NCI-H187 (cell line): ENCODE results near the gene SERPINA5.
"Not testable (repeated sequence)": the region's sequence is repeated elsewhere in the genome, so short reads cannot be mapped to it uniquely, and the experiment has no call there.

Experiments
- DNase-seq, 2 experiments: peaks; one replicate each; lab custom pipeline; 2025; lab: John Stamatoyannopoulos, UW

Gene SERPINA5

DNA sequence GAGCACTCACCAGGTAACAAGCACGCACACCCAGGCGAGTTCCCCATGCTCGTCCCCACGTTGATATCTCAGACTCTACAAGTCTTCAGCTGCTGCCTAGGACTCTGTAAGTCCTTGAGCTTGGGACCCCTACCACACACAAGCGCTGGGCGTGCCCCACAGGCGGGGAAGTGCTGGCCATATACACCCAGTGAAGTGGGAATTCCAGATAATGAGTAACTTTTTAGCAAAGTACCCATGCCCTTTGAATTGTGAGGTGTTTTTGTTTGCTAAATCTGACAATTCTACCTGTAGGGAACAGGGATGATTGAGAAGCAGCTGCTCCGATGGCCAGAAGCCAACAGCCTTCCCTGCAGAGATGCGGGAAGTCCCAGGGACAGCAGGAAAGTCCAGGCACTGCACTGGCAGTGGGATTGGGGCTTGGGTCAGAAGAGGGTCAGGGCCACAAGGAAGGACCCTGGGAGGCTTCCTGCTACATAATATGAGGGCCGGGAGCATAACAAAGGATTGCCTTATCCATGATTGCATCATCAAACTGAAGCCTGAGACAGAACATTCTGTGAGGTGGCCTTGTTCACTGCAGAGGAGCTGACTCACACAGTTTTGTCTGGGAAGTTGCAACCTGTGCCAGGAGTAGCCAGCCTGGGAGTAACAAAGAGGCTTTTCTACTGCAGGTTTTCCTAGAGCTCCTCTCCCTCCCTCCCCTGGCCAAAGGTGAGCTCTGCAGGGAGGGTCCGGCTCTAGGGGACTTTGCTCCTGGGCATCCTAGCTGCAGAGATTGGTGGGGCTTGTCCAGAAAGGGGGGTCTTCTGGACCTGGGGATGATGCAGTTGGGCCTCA lies 17.8 kb downstream of the SERPINA5 start:
- DNase-seq, result no peak

DNA sequence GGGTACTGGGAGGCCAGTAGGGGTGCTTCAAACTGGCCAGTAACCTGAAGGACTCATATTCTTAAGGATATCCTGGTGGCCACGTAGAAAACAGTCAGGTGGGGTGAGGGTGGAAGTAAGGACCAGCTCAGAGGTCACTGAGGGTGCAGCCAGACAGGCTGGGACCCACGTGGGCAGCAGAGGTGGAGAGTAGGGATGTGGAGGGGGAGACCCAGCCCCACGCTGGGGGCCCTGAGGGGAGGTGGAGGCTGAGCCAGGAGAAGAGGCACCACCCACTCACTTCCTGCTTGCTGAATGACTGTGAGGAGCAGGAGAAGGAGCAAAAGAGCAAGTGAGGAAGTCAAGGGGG lies 18.4 kb downstream of the SERPINA5 start:
- no peak for DNase-seq

DNA sequence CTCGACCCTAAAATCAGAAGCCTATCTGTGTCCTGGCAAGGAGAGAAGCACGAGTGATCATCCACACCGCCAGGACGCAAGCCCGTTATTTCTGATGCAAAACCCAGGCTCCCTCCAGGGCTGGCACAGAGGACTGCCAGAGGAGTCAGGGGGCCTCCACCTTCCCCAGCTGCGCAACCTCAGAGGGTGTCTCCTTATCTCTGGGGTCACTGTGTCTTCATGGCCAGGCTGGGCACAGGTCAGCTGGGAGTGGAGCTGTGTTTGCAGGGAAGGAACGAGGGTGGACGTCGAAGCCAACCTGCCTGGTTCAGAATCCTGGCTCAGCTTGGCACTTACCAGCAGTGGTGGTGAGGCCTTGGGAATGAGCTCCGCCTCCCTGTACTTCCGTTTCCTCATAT lies 18.9 kb downstream of the SERPINA5 start:
- no peak for DNase-seq

DNA sequence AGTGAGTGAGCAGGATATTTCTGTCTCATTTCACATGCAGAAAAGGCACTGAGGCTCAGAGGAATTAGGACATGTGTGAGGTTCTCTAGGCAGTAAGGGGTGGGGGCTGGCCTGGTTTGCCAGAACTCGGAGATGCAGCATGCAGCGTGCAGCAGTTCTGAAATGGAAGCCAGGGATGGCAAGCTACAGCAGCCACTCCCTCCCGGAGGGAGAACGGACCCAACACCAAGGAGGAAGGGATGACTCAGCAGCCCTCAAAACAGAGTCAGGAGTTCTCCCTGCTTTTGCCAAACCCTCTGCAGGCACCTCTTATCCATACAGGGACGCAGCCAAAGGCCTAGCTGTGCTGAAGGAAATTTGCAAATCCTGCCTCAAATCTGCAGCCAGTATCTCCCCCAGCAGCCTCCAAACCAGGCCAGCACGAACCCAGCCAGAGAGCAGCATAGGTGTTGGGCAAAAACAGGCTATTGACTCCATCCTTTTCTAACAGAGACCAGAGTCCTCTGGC lies 20.7 kb downstream of the SERPINA5 start:
- DNase-seq, result no peak

DNA sequence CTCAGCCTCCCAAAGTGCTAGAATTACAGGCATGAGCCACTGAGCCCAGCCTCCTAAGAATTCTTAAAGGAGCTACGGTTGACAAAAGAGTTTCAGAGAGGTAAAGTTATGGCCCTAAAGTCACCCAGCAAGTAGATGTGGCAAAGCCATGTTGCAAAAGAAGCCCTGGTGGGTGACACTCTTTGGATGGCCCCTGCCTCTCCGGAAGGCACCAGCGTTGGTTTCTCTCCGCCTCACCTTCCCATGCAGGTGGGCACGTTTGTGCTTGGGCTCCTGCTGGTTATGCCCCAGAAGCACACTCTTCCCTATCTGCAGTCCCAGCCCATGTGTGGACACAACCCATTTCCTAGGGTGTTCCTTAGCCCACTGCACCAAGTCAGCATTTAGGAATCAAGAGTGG lies 21.5 kb downstream of the SERPINA5 start:
- no peak for DNase-seq

DNA sequence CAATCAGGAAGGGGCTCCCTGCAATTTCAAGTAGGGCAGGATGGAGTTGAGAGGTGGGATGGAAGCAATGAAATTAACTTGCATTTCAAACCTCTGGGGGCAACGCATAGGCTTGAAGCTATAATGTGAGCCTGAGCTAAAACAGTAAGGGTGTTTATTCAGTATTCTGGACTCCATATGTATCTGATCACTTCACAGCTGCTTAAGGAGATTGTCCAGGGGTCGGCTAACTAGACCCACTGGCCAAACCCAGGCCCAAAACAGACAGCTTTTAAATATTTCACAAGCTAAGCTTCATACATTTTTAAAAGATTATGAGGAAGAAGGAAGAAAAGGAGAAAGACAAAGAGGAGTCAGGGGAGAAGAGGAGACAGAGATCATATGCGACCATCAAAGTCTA lies 24.1 kb downstream of the SERPINA5 start:
- DNase-seq, result no peak

DNA sequence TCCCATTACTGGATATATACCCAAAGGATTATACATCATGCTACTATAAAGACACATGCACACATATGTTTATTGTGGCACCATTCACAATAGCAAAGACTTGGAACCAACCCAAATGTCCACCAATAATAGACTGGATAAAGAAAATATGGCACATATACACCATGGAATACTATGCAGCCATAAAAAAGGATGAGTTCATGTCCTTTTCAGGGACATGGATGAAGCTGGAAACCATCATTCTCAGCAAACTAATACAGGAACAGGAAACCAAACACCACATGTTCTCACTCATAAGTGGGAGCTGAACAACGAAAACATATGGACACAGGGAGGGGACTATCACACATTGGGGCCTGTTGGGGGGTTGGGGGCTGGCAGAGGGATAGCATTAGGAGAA lies 27.7 kb downstream of the SERPINA5 start:
- not testable (repeated sequence) for DNase-seq

DNA sequence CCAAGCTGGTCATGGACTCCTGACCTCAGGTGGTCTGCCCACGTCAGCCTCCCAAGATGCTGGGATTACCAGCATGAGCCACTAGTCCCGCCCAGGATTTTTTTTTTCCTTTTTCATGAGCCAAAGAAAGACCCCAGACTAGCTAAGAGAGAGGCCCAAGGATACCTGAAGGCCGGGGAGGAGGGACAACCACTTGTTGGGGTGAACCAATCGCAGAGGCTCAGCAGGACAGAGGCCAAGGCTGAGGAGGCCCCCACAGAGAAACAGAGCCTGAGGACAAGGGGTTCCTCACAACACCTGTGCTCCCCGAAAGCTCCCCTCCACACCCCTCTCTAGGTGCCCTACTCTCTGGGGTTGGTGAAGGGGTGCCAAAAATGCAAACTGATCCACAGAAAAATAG lies 30.0 kb downstream of the SERPINA5 start:
- DNase-seq, result no peak

DNA sequence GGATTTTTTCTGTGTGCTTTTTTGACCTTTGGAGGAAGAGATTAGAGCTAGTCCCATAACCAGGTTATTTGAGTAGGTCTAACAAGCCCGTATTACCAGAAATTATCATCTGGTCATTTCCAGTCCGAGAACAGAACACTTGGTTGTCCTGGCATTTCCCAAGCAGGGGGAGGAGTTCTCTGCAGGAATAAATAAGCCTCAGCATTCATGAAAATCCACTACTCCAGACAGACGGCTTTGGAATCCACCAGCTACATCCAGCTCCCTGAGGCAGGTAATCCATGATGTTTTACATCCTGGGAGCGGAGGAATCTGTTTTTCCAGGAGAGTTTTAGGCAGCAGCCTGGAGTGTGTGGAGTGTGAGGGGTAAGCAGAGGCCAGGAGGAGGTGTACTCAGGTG lies 30.9 kb downstream of the SERPINA5 start, which contains the start of gene SERPINA3:
TSS of gene SERPINA3 (plus strand) at position 218 of the 400 bp plus-strand sequence. CDS start 2,051 bp downstream, outside the sequence.
- DNase-seq, result no peak

DNA sequence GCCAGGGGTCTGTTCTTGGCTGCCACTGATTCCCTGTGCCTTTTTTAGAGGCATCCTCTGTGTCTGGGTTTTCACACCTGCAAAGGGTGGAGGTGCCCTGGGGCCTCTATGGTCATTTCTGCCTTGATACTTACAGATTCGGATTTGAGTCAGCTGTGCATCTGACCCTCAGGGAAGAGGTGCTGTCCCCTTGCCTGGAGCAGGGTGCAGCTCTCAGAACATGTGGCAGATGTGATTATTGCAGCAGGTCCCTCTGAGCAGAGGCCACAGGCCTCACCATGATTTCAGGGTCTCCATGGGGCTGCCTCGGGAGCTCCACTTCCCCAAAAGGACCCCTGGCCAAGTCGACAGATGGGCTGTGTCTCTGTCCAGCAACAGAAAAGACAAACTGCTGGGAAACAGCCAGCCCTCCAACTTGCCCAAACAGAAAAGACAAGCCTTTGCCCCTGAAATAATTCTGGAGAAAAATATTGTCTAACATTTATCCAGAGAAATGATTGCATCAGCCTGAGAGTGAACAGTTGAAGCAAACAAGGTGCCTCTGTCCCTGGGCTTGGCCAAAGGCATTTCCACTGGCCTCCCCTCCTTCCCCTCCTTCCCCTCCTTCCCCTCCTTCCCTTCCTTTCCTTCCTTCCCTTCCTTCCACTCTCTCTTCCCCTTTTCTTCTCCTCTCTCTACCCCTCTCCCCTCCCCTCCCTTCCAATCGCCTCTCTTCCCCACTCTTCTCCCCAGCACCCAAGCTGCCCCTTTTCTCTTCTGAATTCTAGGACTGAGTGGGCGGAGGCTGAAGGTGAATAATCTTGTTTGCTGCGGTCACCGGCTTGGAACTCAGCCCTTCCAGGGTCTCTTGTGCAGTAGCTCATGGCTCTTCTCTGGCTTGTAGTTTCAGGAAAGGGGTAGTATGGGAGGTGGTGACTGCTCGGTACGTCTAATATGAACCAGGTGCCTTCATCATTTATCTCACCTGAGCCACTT lies 31.6 kb downstream of the SERPINA5 start:
- no peak for DNase-seq

DNA sequence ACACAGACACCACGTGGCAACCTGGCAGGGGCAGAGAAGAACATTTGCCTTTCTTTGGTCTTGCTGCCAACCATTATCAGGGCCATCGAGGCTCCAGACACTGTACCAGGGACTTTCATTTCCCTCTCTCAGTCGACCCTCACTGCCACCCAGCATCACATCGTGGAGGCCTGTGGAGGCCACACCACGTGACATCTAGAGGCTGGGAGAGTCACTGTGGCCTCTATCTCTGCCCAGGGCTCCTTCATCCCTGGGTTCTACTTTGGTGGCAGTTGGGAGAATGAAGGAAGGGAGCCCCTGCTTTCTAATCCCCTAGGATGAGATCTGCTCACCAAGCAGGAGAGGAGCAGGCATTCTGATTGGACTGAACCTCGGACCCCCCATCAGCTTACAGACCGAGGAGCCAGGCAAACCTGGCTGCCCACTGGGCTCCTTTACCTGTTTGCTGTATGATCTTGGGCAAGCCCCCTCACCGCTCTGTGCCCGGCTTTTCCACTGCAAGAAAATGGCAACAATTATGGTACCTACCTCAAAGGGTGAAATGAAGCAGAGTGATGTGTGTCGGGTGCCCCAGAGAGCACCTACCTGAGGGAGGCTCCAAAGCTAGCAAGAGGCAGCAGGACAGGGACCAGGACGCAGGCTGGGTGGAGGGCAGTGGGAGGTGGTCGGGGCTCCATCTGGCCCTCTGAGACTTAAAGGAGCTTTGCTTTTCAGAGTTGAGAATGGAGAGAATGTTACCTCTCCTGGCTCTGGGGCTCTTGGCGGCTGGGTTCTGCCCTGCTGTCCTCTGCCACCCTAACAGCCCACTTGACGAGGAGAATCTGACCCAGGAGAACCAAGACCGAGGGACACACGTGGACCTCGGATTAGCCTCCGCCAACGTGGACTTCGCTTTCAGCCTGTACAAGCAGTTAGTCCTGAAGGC lies 32.8 kb downstream of the SERPINA5 start:
- DNase-seq, result no peak

DNA sequence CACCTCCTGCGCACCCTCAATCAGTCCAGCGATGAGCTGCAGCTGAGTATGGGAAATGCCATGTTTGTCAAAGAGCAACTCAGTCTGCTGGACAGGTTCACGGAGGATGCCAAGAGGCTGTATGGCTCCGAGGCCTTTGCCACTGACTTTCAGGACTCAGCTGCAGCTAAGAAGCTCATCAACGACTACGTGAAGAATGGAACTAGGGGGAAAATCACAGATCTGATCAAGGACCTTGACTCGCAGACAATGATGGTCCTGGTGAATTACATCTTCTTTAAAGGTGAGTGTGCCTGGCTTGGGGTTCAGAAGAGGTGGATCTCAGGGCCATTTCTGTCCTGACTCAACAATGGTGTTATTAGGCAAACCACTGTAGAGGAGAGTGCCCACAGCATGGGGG lies 33.6 kb downstream of the SERPINA5 start:
- DNase-seq, result no peak

DNA sequence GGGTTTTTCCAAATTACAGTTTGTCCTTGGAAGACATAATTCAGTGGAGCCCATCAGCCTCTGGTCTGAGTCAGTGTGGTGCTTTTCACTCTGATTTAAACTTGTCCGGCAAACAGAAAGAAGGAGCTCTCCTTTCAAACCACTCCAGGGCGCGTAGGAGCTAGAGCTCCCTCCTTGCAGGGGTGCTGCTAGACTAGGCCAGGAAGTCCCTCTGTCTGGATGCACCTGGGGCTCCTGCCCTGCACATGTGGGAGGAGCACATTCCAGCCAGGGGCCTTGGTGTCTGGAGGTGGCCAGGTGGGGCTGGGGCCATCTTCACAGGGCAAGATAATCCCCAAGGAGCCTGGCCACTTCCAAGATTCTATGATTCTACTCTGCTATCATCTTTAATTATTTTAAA lies 34.0 kb downstream of the SERPINA5 start:
- no peak for DNase-seq

DNA sequence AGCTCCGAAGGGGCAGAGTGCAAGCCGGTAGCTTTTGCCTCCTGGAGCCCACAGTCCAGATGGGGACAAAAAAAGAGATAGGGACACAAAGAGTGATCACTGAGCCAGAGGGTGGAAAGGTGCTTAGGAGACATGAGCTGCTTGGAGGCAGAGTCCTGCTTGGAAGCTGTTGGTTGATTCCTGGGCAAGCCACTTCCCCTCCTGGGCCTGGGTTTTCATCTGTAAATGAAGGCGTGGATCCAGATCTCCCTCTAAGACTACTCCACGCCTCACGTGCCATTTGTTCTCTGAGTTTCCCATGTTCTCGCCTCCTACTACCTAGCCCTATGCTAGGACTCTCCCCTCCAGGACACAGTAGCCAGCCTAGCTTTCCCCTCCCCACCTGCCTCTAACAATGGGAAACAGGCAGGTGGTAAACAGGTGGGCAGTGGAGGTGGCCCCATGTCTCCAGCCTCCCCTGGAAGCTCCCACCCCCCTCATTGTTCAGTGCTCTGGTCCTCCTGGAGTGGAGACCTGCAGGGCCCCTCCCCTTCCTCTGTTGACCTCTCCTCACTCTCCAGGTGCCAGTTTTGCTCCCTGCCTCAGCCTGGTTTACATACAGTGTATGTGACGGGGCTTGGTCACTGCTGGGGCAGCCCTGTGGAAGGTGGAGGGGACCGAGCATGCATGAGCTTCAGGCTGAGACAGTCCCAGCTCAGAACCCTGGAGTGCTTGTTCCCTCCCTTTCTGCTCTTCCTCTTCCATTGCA lies 34.8 kb downstream of the SERPINA5 start:
- DNase-seq, result no peak

DNA sequence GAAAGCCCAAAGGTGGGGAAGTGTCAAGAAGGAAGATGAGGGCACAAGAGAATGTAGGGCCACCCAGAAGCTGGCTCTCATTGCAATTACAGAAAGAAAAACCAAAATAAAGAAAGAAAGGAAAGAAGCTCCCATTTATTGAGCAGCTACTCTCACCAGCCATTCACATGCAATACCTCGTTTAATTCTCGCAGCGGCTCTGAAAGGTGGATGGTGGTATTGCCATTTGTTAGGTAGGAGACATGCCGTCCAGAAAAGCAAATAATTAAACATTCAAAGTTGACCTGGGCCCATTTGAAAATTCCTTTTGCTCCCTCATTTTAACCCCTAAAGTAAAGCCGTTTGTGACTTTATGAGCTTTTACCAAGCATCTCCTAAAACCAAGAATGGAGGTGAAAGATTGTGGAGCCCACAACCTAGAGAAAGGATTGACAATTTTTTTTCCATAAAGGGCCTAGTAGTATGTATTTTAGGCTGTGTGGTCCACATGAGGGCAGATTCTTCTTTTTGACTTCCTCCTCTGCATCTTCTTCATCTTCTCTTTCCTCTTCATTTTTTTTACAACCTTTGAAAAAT lies 36.2 kb downstream of the SERPINA5 start:
- no peak for DNase-seq

DNA sequence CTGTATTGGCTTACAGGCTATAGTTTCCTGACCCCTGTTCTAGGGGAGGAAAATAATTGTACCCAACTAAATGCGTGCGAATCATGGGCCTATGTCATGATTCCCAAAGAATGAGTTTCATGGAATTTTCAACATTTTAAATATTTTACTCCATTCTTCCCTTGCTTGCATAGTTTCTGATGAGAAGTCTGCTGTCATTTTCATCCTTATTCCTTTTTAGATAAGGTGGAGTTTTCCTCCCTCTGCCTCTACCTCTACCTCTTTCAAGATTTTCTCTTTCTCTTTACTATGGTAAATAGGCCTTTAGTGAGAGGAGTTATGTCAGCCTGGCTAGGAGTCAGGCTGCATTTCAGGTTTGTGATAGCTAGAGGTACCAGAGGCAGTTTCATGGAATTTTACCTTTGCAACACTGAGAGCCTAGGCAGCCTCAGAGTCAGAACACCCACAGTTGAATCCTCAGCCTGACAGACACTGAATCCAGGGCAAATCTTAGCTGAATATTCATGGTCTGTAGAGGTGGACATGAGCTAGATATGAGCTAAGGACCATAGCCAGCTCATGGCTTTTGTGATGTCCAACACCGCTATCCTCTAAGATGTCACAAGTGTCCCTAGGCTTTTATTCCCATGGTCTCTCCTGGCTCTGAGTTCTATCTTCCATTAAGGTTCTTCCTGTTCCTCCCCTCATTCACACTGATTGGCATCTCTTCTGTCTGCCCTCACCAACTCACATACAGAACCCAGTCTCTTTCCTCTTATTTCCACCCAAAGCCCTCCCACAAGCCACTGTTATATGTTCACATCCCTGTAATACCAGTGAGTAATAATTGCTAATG lies 37.0 kb downstream of the SERPINA5 start:
- DNase-seq, result no peak

DNA sequence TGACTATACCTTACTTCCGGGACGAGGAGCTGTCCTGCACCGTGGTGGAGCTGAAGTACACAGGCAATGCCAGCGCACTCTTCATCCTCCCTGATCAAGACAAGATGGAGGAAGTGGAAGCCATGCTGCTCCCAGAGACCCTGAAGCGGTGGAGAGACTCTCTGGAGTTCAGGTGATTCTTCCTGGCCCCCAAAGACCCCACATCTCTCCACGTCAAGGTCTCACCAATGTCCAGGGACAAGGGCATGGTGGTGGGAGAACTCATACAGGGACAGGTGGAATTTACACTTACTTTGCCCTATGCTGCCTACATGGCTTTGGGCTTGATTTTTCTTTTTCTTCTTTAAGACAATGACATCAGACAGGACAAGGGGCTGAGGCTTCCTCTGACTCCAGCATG lies 38.1 kb downstream of the SERPINA5 start:
- no peak for DNase-seq

DNA sequence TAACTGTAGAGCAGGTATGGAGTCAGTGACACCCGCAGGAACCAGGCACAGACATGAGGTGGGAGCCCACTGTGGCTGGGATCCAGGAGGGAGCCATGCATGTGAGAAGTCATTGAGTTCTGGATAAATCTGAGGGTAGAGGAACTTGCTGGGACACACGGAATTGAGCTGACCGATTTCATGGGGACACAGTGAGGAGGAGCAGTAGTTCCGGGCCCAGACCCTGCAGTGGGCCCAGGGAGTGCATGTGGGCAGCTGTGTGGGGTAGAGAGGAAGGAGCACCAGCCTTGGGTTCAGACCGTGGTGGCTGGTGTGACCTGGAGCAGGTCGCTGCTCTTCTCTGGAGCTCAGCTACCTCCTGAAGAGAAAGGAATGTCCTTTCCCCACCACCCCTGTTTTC lies 39.4 kb downstream of the SERPINA5 start:
- no peak for DNase-seq

DNA sequence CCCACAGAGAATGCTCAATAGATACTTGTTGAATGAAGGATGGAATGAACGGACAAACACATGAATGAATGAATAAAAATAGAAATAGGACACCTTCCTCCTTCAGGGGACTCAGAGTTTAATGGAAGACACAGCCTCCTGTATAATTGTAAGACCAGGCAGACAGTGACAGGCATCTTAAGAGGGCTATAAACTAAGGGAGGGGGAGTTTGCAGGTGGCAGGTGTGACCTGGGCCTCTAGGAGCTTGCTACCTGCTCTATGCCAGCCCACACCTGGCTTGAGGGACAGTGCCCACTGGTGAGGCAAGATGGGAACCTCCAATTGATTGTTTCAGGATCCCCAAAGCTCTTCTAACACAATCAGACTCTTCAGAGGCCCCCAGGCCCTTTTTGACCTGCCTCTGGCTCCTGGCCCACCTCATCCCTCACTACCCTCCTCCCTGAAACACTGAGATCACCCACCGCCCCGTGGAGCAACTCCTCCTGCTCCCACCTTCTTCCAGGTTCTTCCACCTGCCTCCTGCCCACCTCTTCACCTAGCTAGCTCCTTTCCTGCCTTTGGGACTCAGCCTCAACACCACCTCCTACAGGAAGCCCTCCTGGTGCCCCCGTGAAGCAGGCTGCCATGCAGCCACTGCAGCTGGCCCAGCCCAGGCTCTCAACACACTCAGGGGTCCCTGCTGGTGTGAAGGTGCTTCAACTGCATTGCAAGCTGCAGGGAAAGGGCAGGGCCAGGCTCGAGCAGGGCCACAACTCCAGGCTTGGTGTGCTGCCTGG lies 40.3 kb downstream of the SERPINA5 start:
- DNase-seq, result no peak
